Ascending aorta (tissue), 2 donors: ENCODE measurements around the gene NLRC5. TPM values are rescaled to one million over a fixed set of nuclear protein-coding genes. Genes with fewer than 3 reads are reported as not detected.

Source experiments
- DNase-seq, 2 donors: peaks; one replicate each; pipeline ENCODE4 v3.0.0-alpha.2; 2019; ENCODE audit warnings: low spot score in 2 of 2
- H3K27ac ChIP-seq, 2 donors: fragments of 200-600 bp; sonication (generic); one replicate each; pipeline ENCODE4 v1.5.1; 2016 to 2017; ENCODE audit warnings: mild to moderate bottlenecking in 1 of 2
- H3K27me3 ChIP-seq: fragments of 200-600 bp; sonication (generic); one replicate; pipeline ENCODE4 v1.5.1; 2017
- H3K36me3 ChIP-seq, 2 donors: fragments of 200-600 bp; sonication (generic); one replicate each; pipeline ENCODE4 v1.5.1; 2016
- H3K4me1 ChIP-seq, 2 donors: fragments of 200-600 bp; sonication (generic); one replicate each; pipeline ENCODE4 v1.5.1; 2016 to 2017; ENCODE audit warnings: mild to moderate bottlenecking in 1 of 2
- H3K4me3 ChIP-seq, 2 donors: fragments of 200-600 bp; sonication (generic); one replicate each; pipeline ENCODE4 v1.5.1; 2016 to 2017; ENCODE audit warnings: mild to moderate bottlenecking in 1 of 2
- H3K9me3 ChIP-seq, 2 donors: fragments of 200-600 bp; sonication (generic); one replicate each; pipeline ENCODE4 v1.5.1; 2016
- intact Hi-C: fragments of 100-400 bp; cut with DNase I; formaldehyde crosslinking; loops from one replicate; pipeline ENCODE4 v1.15.1; 2023
- total RNA-seq: library from RNA; depleted of rRNA; stranded (reverse); fragments of >200 nt; gene quantifications from one replicate; pipeline ENCODE4 v1.1.0, GENCODE V29; 2016
- TF ChIP-seq, protein P1 (sequence below), 3 experiments: fragments of 200-600 bp in 2 of 3; fragments of 450-650 bp in 1 of 3; sonication (generic) in 2 of 3; IDR thresholded peaks; one replicate each; pipeline ENCODE4 v1.5.1; 2016 to 2019; ENCODE audit warnings: antibody characterized with exemption in 3 of 3, mild to moderate bottlenecking in 1 of 3, moderate library complexity in 1 of 3

NLRC5 gene
- total RNA-seq, 1 donor from 2014 or later = 46.7 TPM

DNA sequence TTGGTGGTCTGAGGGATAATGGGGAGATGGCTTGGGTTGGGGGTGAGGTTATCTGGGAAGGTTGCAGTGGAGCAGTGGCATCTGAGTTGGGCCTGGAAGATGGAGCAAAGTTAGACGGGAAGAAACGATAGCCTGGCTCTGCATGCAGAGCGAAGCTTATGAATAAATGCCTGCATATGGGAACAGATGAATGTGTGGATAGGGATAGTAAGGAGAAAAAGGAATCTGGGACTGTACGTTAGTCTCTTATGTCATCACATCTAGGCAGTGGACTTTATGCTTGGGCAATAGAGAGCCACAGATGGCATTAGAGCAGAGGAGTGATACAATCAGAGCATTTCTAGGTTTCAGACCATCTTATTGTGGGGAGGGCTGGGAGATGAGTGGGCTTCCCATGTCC is 136.0 kb downstream of the NLRC5 start:
- Histone ChIP-seq H3K9me3 (no peaks in the 10 kb centered on the region), H3K4me3 (no peak overlapping the region), H3K27me3 (no peaks in the 10 kb centered on the region), H3K36me3 (peaks cover 6 to 35% of the 10 kb centered on the region in 2 donors), H3K27ac (no peak overlapping the region), H3K4me1 (no peaks in the 10 kb centered on the region)
- TF ChIP-seq, protein P1, sequence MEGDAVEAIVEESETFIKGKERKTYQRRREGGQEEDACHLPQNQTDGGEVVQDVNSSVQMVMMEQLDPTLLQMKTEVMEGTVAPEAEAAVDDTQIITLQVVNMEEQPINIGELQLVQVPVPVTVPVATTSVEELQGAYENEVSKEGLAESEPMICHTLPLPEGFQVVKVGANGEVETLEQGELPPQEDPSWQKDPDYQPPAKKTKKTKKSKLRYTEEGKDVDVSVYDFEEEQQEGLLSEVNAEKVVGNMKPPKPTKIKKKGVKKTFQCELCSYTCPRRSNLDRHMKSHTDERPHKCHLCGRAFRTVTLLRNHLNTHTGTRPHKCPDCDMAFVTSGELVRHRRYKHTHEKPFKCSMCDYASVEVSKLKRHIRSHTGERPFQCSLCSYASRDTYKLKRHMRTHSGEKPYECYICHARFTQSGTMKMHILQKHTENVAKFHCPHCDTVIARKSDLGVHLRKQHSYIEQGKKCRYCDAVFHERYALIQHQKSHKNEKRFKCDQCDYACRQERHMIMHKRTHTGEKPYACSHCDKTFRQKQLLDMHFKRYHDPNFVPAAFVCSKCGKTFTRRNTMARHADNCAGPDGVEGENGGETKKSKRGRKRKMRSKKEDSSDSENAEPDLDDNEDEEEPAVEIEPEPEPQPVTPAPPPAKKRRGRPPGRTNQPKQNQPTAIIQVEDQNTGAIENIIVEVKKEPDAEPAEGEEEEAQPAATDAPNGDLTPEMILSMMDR (IDR thresholded peaks at IDR 0.05) = no peak
- intact Hi-C loops = no loop called here
- DNase-seq = no peak

DNA sequence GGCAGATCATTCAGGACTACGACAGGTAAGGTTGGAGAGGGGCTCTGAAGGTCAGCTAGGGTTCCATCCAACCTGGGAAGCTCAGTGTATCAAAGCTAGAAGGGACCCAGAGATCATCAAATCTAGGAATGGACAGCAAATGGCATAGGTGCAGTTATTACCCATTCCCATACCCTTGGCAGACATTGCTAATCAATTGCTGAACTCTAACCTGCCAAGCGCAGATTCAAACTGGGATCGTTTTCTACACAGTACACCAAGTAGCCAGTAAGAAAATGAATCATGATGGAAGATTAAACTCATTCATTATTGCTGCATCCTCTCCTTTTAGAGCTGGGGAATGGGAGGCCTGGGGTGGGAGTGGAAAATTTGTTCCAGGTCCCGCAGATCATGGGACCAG is 136.6 kb downstream of the NLRC5 start:
- Histone ChIP-seq H3K9me3 (no peaks in the 10 kb centered on the region), H3K36me3 (peaks cover 6 to 35% of the 10 kb centered on the region in 2 donors), H3K27ac (no peak overlapping the region), H3K4me1 (no peaks in the 10 kb centered on the region), H3K27me3 (no peaks in the 10 kb centered on the region), H3K4me3 (no peak overlapping the region)
- intact Hi-C loops = no loop called here
- DNase-seq = no peak
- TF ChIP-seq, protein P1 (IDR thresholded peaks at IDR 0.05) = no peak

DNA sequence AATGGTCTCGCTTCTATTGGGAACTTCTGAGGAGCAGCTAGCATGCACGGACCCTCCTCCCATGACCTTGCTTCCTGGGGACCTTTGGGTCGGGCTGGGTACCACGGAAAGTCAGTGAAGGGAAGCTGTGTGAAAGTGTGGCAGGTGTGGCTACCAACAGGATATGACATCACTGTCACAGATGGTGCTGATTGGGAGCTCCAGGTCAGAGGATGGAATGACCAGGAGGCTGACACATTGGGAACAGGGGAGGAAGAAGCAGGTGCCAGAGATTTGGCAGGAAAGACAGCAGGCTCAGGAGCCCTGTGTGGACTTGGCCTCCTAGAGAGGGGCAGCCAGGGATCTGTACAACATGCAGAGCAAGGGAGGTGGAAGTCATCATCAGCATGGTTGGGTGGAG is 137.1 kb downstream of the NLRC5 start:
- TF ChIP-seq, protein P1 (IDR thresholded peaks at IDR 0.05) = no peak
- no peaks in the 10 kb centered on the region for H3K9me3 ChIP-seq
- intact Hi-C loops = no loop called here
- no peak overlapping the region for H3K27ac ChIP-seq
- no peak for DNase-seq
- peaks cover 6 to 31% of the 10 kb centered on the region in 2 donors for H3K36me3 ChIP-seq
- H3K4me1 ChIP-seq = no peaks in the 10 kb centered on the region
- H3K27me3 ChIP-seq = no peaks in the 10 kb centered on the region
- no peak overlapping the region for H3K4me3 ChIP-seq

DNA sequence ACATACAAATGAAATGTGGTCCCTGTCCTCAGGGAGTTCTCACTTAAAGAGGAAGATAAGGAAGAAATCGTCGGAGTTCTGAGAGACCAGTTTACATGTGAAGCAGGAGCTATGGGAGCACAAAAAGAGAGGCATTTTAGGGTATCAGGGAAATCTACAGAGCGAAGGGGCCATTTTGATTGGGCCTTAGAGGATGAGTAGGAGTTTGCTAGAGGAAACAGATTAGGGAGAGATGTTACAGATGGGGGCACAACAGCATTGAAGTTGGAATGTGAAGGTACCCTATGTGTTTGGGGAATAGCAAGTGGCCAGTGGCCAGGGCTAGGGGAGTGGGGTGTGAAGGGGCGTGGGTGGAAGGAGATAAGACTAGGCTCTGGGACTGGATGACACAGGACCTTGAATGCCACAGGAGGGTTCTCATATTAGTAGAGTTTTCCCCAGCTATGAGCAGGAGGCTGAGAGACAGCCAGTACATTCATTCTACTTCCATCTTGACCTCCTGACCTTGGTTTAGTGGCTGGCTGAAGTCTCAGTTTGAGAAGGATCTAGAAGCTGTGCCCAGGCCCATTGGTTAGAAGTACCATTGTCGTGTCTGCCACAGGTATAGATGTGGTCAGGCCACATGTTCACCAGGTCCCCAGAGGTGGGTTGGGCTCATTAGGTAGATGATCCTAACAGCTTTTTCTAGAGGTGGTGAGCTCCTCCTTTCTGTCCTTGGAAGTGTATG is 137.8 kb downstream of the NLRC5 start:
- no peak for DNase-seq
- TF ChIP-seq, protein P1 (IDR thresholded peaks at IDR 0.05) = no peak
- no peaks in the 10 kb centered on the region for H3K27me3 ChIP-seq
- intact Hi-C loops = no loop called here
- H3K27ac ChIP-seq = no peak overlapping the region
- peaks cover 6 to 23% of the 10 kb centered on the region in 2 donors for H3K36me3 ChIP-seq
- no peaks in the 10 kb centered on the region for H3K4me1 ChIP-seq
- H3K9me3 ChIP-seq = no peaks in the 10 kb centered on the region
- no peak overlapping the region for H3K4me3 ChIP-seq

DNA sequence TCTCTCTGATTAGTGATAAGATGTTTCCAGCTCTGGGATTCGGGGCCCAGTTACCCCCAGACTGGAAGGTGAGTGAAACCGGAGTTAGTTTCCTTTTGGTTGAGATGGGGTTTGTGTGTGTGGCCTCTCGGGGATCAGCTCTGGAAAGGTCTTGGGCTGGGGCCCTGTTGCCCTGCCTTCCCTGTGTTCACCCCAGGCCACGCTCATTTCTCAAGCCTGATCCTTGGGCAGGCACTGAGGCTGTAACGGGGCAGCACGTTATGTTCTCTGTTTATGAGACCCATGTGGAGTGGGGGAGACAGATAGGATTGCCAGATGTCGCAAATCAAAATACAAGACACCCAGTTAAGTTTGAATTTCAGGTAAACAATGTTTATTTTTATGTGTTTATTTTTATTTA is 138.5 kb downstream of the NLRC5 start:
- no peak for DNase-seq
- H3K27ac ChIP-seq = no peak overlapping the region
- peaks cover 6 to 22% of the 10 kb centered on the region in 2 donors for H3K36me3 ChIP-seq
- H3K9me3 ChIP-seq = no peaks in the 10 kb centered on the region
- no peaks in the 10 kb centered on the region for H3K27me3 ChIP-seq
- H3K4me3 ChIP-seq = no peak overlapping the region
- TF ChIP-seq, protein P1 (IDR thresholded peaks at IDR 0.05) = no peak
- intact Hi-C loops = no loop called here
- no peaks in the 10 kb centered on the region for H3K4me1 ChIP-seq
